ENCODE data around the gene NACAD. TPM values are rescaled to one million over a fixed set of nuclear protein-coding genes. Genes with fewer than 3 reads are reported as not detected.

NACAD gene
- total RNA-seq, 1 experiment from 2014 or later: 0.24 TPM

DNA sequence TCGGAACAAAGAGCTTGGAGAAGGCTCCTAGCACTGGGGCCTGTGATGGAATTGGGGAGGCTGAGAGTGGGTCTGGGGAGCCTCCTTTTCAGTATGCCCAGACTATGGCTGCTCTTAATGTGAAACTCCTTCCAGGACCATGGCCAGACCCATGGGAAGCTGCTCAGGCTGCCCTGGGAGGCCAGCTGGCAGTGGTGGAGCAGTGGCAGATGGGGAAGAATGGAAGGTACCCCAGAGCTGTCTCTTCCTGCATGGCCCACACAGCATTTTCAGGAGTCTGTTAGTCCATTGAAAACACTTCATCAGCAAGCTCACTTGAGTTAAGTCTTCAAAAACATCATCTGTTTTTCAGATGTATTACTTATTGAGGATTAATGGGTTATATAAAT is 18.5 kb downstream of the NACAD start:
- ChIA-PET CTCF (no interaction called here), POLR2A (ENCODE audit: unreplicated experiment) (no interaction called here)
- Histone ChIP-seq H3F3A (ENCODE audit: insufficient read depth, low read depth) (peaks cover 11% of the 10 kb centered on the region; the same call in 1 of the 2 replicates), H3K36me3 (ENCODE audit: low read depth) (no peaks in the 10 kb centered on the region; the same call in 1 of the 2 replicates), H2AFZ (no peak overlapping the region), H3K4me3 (no peak overlapping the region), H3K9me2 (ENCODE audit: insufficient read depth) (no peaks in the 10 kb centered on the region), H3K4me2 (no peak overlapping the region), H4K20me1 (ENCODE audit: insufficient read depth) (no peaks in the 10 kb centered on the region), H3K9me3 (ENCODE audit: insufficient read depth, low read depth) (no peaks in the 10 kb centered on the region), H3K27ac (no peak overlapping the region), H3K27me3 (ENCODE audit: insufficient read depth, low read depth) (no peaks in the 10 kb centered on the region), H3K79me2 (ENCODE audit: low read depth) (no peaks in the 10 kb centered on the region), H3K4me1 (replicated peaks; ENCODE audit: insufficient read depth) (peaks cover 10% of the 10 kb centered on the region)
- intact Hi-C loops (cut with micrococcal nuclease; ENCODE audit: unreplicated experiment): no loop called here
- BruUV-seq (replicated peaks): no TSS peak
- no peak for TF ChIP-seq EZH2 (IDR thresholded peaks at IDR 0.05; ENCODE audit: low read depth)
- TF ChIP-seq, protein P1, sequence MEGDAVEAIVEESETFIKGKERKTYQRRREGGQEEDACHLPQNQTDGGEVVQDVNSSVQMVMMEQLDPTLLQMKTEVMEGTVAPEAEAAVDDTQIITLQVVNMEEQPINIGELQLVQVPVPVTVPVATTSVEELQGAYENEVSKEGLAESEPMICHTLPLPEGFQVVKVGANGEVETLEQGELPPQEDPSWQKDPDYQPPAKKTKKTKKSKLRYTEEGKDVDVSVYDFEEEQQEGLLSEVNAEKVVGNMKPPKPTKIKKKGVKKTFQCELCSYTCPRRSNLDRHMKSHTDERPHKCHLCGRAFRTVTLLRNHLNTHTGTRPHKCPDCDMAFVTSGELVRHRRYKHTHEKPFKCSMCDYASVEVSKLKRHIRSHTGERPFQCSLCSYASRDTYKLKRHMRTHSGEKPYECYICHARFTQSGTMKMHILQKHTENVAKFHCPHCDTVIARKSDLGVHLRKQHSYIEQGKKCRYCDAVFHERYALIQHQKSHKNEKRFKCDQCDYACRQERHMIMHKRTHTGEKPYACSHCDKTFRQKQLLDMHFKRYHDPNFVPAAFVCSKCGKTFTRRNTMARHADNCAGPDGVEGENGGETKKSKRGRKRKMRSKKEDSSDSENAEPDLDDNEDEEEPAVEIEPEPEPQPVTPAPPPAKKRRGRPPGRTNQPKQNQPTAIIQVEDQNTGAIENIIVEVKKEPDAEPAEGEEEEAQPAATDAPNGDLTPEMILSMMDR (conservative IDR thresholded peaks at IDR 0.05): no peak
- no peak for DNase-seq

DNA sequence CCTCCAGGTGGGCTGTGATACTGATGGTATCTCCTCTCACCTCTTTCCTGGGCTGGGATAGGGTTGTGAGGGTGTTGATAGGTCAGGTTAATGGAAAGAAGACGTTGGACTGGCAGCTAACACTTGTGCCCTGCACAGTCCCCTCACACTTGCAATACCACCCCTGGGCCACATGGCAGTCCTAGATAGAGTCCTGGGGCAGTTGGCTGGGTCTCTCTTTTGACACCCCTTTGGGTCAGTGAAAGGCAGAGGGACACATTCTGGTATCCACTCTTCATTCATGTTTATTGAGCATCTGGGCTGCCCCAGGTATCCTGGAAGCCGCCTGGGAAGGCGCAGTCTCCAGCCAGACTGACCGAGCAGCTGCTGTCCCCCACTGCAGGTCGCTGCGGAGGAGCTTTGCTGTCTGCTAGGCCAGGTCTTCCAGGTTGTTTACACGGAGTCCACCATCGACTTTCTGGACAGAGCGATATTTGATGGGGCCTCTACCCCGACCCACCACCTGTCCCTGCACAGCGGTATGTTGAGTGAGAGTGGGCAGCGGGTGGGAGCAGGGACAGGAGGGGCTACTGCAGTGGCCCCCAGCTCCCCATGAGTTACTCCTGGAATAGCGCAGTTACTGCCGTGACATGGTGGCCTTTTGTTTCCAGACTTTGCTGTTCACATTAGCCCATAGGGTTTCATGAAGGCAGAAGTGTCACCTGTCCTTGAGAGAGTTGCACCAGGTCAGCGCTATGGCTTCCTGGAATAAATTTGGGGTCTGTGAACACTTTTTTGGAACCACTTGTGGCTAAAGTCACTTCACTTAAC is 19.1 kb downstream of the NACAD start:
- Histone ChIP-seq H3K4me2 (no peak overlapping the region), H4K20me1 (ENCODE audit: insufficient read depth) (no peaks in the 10 kb centered on the region), H3K27me3 (ENCODE audit: insufficient read depth, low read depth) (no peaks in the 10 kb centered on the region), H3K4me1 (replicated peaks; ENCODE audit: insufficient read depth) (peaks cover 10% of the 10 kb centered on the region), H3K36me3 (ENCODE audit: low read depth) (no peaks in the 10 kb centered on the region; the same call in 1 of the 2 replicates), H3F3A (ENCODE audit: insufficient read depth, low read depth) (peaks cover 11% of the 10 kb centered on the region; the same call in 1 of the 2 replicates), H3K4me3 (no peak overlapping the region), H2AFZ (no peak overlapping the region), H3K79me2 (ENCODE audit: low read depth) (no peaks in the 10 kb centered on the region), H3K27ac (no peak overlapping the region), H3K9me3 (ENCODE audit: insufficient read depth, low read depth) (no peaks in the 10 kb centered on the region), H3K9me2 (ENCODE audit: insufficient read depth) (no peaks in the 10 kb centered on the region)
- POLR2A ChIA-PET (ENCODE audit: unreplicated experiment): no interaction called here
- BruUV-seq (replicated peaks): no TSS peak
- TF ChIP-seq, protein P1 (conservative IDR thresholded peaks at IDR 0.05): no peak
- TF ChIP-seq EZH2 (IDR thresholded peaks at IDR 0.05; ENCODE audit: low read depth): no peak
- intact Hi-C loops (cut with micrococcal nuclease; ENCODE audit: unreplicated experiment): no loop called here
- DNase-seq: no peak
- CTCF ChIA-PET: no interaction called here

DNA sequence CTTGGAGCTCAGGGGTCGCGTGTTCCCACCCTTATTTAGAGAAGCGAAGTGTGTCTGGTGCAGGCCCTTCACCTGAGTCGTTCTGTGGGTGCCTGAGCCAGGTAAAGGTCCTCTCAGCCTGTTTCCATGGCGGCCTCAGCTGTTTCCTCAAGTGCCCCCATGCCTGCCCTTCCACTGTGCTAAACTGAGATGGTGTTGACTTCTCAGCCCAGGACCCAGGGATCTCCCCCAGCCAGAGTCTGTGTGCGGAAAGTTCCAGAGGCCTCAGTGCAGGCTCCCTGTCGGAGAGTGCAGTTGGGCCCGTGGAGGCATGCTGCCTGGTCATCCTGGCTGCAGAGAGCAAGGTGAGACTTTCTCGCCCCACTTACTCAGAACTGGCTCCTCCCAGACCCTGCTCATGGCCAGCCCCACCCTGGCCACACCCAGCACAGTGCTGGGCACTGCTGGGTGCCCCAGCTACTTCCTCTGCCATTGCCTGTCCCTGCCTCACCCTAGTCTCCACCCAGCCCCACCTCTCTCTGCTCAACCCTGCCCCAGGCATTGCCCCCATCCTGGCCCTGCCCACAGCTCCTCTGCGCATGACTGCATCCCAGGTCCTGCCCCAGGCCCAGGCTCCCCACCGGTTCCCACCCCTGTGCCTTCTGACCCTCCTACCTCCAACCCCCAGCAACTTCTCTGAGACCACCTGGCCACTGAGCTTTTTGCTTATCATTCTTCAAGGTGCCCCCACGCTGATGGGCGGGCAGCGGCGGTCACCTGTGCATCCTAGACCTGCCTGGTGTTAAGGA is 20.3 kb downstream of the NACAD start:
- POLR2A ChIA-PET (ENCODE audit: unreplicated experiment): no interaction called here
- H3K4me2 ChIP-seq: no peak overlapping the region

More for the DNA sequence above, 20.3 kb downstream of the NACAD start:
- CTCF ChIA-PET: no interaction called here
- H3K9me2 ChIP-seq (ENCODE audit: insufficient read depth): no peaks in the 10 kb centered on the region
- TF ChIP-seq, protein P1 (conservative IDR thresholded peaks at IDR 0.05): no peak
- no peak for TF ChIP-seq EZH2 (IDR thresholded peaks at IDR 0.05; ENCODE audit: low read depth)
- no peak overlapping the region for H2AFZ ChIP-seq
- H3K27ac ChIP-seq: no peak overlapping the region
- H3K36me3 ChIP-seq (ENCODE audit: low read depth): peaks cover 7% of the 10 kb centered on the region; the same call in 1 of the 2 replicates
- intact Hi-C loops (cut with micrococcal nuclease; ENCODE audit: unreplicated experiment): no loop called here
- H3F3A ChIP-seq (ENCODE audit: insufficient read depth, low read depth): peaks cover 11% of the 10 kb centered on the region; the same call in 1 of the 2 replicates
- no peak overlapping the region for H3K4me3 ChIP-seq
- H3K4me1 ChIP-seq (replicated peaks; ENCODE audit: insufficient read depth): peaks cover 4% of the 10 kb centered on the region
- BruUV-seq (replicated peaks): no TSS peak
- no peaks in the 10 kb centered on the region for H3K79me2 ChIP-seq (ENCODE audit: low read depth)
- H3K9me3 ChIP-seq (ENCODE audit: insufficient read depth, low read depth): no peaks in the 10 kb centered on the region
- no peak for DNase-seq
- no peaks in the 10 kb centered on the region for H3K27me3 ChIP-seq (ENCODE audit: insufficient read depth, low read depth)
- H4K20me1 ChIP-seq (ENCODE audit: insufficient read depth): no peaks in the 10 kb centered on the region
